Psoas muscle (tissue), 8 donors: ENCODE results near the gene USF2. TPM values are rescaled to one million over a fixed set of nuclear protein-coding genes. Genes with fewer than 3 reads are reported as not detected.
"Not testable (repeated sequence)": the region's sequence is repeated elsewhere in the genome, so short reads cannot be mapped to it uniquely, and the experiment has no call there.

Experiments
- ATAC-seq, 4 donors: fragments of 200-7000 bp; cut with Tn5 transposase; one replicate each; pipeline ENCODE4 v1.9.1; 2020; ENCODE audit warnings: moderate library complexity in 3 of 4, mild to moderate bottlenecking in 2 of 4
- DNase-seq, 2 donors: peaks; one replicate each; pipeline ENCODE4 v3.0.0-alpha.2; 2020
- H3K27ac ChIP-seq: fragments of 200-600 bp; one replicate; pipeline ENCODE4 v1.8.0; 2022
- H3K27me3 ChIP-seq, 3 donors: fragments of 200-600 bp in 1 of 3; one replicate each; pipeline versions ENCODE4 v1.6.1 to v1.8.0; 2013 to 2022; ENCODE audit warnings: low read length in 2 of 3, mild to moderate bottlenecking in 2 of 3, moderate library complexity in 1 of 3; ENCODE audit not compliant: insufficient read depth in 3 of 3
- H3K36me3 ChIP-seq, 2 donors: fragments of 200-600 bp in 1 of 2; one replicate each; pipeline versions ENCODE4 v1.6.1 to v1.8.0; 2013 to 2022; ENCODE audit warnings: low read depth in 1 of 2, mild to moderate bottlenecking in 1 of 2, moderate library complexity in 1 of 2; ENCODE audit not compliant: insufficient read depth in 1 of 2
- H3K4me1 ChIP-seq: fragments of 200-600 bp; one replicate; pipeline ENCODE4 v1.8.0; 2022
- H3K4me3 ChIP-seq: fragments of 200-600 bp; one replicate; pipeline ENCODE4 v1.8.0; 2022; ENCODE audit warnings: mild to moderate bottlenecking
- H3K9me3 ChIP-seq: fragments of 200-600 bp; one replicate; pipeline ENCODE4 v1.8.0; 2022
- WGBS, 3 donors: extraction: QIAGEN DNeasy Blood & Tissue Kit; methylation state at CpG; one replicate each; pipeline versions ENCODE4 v1.1.6 to v1.1.7; 2013; 5-methylcytosine and 5-hydroxymethylcytosine counted together
- intact Hi-C, 2 donors: fragments of 100-400 bp; cut with DNase I; formaldehyde crosslinking; loops; one replicate each; pipeline versions ENCODE4 v1.11.0 to v1.14.2; 2022
- polyA plus RNA-seq, 3 donors: library from polyadenylated mRNA; stranded (reverse); fragments of 200-250 nt; gene quantifications; one replicate each; pipeline ENCODE4 v1.2.3, GENCODE V29; 2013
- total RNA-seq, 4 donors: library from RNA; stranded (reverse); fragmentation: NEBNext Ultra II Directional in 2 of 4; extraction: Animal tissue kit (Norgen Biotek cat#: 25700) in 2 of 4; gene quantifications; one replicate each; pipeline versions ENCODE4 v1.2.1 to v1.2.4, GENCODE V29; 2021 to 2023
- TF ChIP-seq, protein P1 (sequence below): fragments of 200-600 bp; IDR thresholded peaks from one replicate; pipeline ENCODE4 v1.8.0; 2022; ENCODE audit warnings: antibody characterized with exemption
- donor health status: healthy with polysubstance abuse.
- donor health status: DM: no; HTN: no; CAD: no; lungs with moderate emphysema.
- donor health status: Bipolar disorder and iron deficiency.
- donor health status: healthy.
- donor health status: DM: yes; HTN: yes; CAD: no.
- donor health status: DM: no; HTN: no; CAD: no.
- donor health status: DM: no; HTN: no; CAD: no.
- donor health status: DM: yes; HTN: yes; CAD: no.

The USF2 gene
- total and polyA plus RNA-seq, 7 donors: 94.4 to 196 (median 179) TPM

DNA sequence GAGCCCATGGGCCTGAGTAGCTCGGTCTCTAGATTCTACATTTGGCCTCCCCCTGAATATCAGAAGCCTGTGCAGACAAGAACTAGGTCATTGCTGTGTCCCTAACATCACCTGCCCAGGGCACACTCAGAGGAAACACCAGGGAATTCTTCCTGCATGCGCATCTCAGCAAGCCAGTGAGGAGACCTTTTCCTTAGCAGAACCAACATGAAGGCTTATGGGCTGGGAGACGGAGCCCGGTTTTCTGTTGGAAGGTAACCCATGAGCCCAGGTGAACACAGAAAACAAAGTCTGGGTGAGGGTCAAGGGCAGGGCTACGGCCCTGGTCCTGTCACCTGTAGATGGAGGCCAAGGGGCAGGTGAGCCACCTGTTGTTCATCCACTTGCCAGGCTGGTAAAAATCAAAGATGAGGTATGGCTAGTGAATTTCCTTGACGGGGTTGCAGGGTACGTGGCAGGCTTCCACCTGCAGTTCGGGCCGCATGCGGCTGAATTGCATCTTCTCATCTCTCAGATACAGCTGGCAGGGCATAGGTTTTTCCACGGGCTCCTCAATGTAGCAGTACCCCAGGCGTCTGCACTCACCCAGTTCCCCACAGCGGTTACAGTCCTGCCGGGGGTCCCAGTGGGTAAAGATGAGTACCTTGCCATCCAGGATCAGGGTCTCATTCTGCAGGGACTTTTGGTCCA is 36.7 kb upstream of the USF2 start:
- no peak for DNase-seq
- Histone ChIP-seq H3K4me1 (no peaks in the 10 kb centered on the region), H3K9me3 (no peaks in the 10 kb centered on the region), H3K4me3 (no peak overlapping the region), H3K36me3 (no peaks in the 10 kb centered on the region), H3K27me3 (peaks cover 0 to 3% (median 0%) of the 10 kb centered on the region in 3 donors), H3K27ac (no peak overlapping the region)
- TF ChIP-seq, protein P1, sequence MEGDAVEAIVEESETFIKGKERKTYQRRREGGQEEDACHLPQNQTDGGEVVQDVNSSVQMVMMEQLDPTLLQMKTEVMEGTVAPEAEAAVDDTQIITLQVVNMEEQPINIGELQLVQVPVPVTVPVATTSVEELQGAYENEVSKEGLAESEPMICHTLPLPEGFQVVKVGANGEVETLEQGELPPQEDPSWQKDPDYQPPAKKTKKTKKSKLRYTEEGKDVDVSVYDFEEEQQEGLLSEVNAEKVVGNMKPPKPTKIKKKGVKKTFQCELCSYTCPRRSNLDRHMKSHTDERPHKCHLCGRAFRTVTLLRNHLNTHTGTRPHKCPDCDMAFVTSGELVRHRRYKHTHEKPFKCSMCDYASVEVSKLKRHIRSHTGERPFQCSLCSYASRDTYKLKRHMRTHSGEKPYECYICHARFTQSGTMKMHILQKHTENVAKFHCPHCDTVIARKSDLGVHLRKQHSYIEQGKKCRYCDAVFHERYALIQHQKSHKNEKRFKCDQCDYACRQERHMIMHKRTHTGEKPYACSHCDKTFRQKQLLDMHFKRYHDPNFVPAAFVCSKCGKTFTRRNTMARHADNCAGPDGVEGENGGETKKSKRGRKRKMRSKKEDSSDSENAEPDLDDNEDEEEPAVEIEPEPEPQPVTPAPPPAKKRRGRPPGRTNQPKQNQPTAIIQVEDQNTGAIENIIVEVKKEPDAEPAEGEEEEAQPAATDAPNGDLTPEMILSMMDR: no peak
- WGBS, 3 donors: 81 to 87% (median 85%) methylated on average over 14 of the region's 14 CpGs
- ATAC-seq: no peak
- intact Hi-C loops: no loop called here

DNA sequence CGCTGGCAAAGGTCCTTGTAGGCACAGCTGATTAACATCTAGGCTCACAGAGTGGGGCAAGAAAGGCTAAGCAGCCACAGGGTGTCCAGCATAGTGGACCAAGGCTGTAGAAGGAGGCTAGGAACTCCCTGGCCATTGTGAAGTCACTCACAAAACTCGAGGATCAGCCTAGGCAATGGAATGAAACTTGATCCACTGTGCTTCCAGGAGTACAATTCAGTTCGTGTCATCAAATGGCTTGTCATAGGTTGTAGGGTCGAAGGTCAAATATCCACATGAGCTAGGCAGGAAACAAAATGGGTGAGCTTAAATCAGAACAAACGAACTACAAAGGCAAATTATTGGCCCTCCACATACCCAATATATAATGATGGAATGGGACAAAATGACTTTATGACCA is 35.9 kb upstream of the USF2 start:
- peaks cover 0 to 3% (median 0%) of the 10 kb centered on the region in 3 donors for H3K27me3 ChIP-seq
- no peak for ATAC-seq
- no peaks in the 10 kb centered on the region for H3K4me1 ChIP-seq
- H3K36me3 ChIP-seq: no peaks in the 10 kb centered on the region
- no peaks in the 10 kb centered on the region for H3K9me3 ChIP-seq
- no peak overlapping the region for H3K27ac ChIP-seq
- TF ChIP-seq, protein P1: no peak
- intact Hi-C loops: no loop called here
- no peak for DNase-seq
- WGBS, 3 donors: 45 to 50% (median 48%) methylated on average over 5 of the region's 5 CpGs
- no peak overlapping the region for H3K4me3 ChIP-seq

- WGBS, 3 donors: 70 to 72% (median 71%) methylated on average over 6 of the region's 6 CpGs
- Histone ChIP-seq H3K4me1 (no peaks in the 10 kb centered on the region), H3K9me3 (peaks cover 5% of the 10 kb centered on the region), H3K4me3 (no peak overlapping the region), H3K27me3 (peaks cover 0 to 17% (median 3%) of the 10 kb centered on the region in 3 donors), H3K27ac (no peak overlapping the region), H3K36me3 (no peaks in the 10 kb centered on the region)
- ATAC-seq (no peak), DNase-seq (no peak)
- TF ChIP-seq, protein P1: no peak
- intact Hi-C loops: no loop called here
These were observed 31.9 kb upstream of the USF2 start for GRCh38 chr19:35236638-35237400.

DNA sequence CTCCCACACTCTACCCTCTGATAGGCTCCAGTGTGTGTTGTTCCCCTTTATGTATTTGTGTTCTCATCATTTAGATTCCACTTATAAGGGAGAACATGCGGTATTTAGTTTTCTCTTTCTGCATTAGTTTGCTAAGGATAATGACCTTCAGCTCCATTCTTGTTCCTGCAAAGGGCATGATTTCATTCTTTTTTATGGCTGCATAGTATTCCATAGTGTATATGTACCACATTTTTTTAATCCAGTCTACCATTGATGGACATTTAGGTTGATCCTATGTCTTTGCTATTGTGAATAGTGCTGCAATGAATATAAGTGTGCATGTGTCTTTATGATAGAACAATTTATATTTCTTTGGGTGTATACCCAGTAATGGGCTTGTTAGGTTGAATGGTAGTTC is 29.2 kb upstream of the USF2 start:
- H3K27ac ChIP-seq, H3K9me3 ChIP-seq, DNase-seq, H3K4me1 ChIP-seq, intact Hi-C loops, H3K4me3 ChIP-seq, H3K36me3 ChIP-seq, ATAC-seq: not testable (repeated sequence)
- H3K27me3 ChIP-seq: peaks cover 0 to 38% (median 0%) of the 10 kb centered on the region in 3 donors
- 85 to 91% (median 91%) methylated on average over 1 of the region's 1 CpG for WGBS, 3 donors

DNA sequence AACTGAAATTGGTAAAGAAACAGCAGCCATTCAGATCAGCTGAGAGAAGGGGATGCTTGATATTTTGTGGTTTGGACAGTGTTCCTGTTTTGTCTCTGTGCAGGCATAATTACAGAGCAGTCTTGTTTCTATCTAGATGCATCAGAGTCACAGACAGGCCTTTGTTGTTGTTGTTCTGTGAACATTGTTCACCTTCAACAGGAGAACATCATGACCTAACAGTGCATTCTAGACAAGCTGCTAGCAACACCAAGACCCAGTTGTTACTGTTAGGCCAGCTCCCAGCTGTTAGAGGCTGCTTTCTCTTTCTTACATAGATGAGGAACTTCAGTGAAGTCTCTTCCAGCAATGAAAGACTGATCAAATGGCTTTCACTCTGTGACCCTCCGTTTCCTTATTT is 28.4 kb upstream of the USF2 start:
- 90 to 95% (median 92%) methylated on average over 1 of the region's 1 CpG for WGBS, 3 donors
- TF ChIP-seq, protein P1: no peak
- no peaks in the 10 kb centered on the region for H3K36me3 ChIP-seq
- peaks cover 0 to 43% (median 0%) of the 10 kb centered on the region in 3 donors for H3K27me3 ChIP-seq
- peaks cover 5% of the 10 kb centered on the region for H3K9me3 ChIP-seq
- no peak overlapping the region for H3K27ac ChIP-seq
- ATAC-seq (no peak), DNase-seq (no peak)
- H3K4me1 ChIP-seq: no peaks in the 10 kb centered on the region
- intact Hi-C loops: no loop called here
- H3K4me3 ChIP-seq: no peak overlapping the region
